ENCODE measurements around the gene RNASE7. TPM values are rescaled to one million over a fixed set of nuclear protein-coding genes. Genes with fewer than 3 reads are reported as not detected.
A peak's percentile ranks its signal among the peaks of the same experiment; 100 is the strongest.
"Not testable (repeated sequence)": the region's sequence is repeated elsewhere in the genome, so short reads cannot be mapped to it uniquely, and the experiment has no call there.

Gene RNASE7
- not detected in 2 replicates for total RNA-seq

GRCh38 chr14:21041676-21042433, at the start of gene RNASE7:
Gene RNASE7 (plus strand): TSS chr14:21042362. CDS start chr14:21042993, 631 bp downstream.
- peak; percentile 12 to 44 for DNase-seq (ENCODE audit: low read depth in 2 of 2)

DNA sequence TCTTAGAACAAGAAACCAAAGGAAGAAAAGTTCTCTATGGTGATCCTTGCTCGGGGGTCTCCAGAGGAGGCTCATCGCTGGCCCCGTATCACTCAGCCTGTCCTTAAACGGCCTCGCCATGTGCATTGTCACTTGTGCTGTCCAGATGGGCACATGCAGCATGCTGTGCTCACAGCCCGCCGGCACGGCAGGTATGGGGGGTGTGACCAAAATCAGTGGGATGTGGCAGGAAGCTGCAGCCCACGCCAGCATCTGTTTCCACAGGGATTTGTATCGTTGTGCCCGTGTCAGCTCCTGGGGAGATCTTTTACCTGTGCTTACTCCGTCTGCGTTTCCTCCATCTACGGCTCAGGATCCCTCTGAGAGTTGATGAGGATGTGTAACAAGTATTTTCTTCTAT, 45.6 kb upstream of the RNASE7 start:
- DNase-seq (ENCODE audit: low read depth in 2 of 2): no peak

- DNase-seq (ENCODE audit: low read depth in 2 of 2): no peak
These were observed 45.0 kb upstream of the RNASE7 start for GRCh38 chr14:20997115-20997514.

GRCh38 chr14:20997564-20997963, 44.6 kb upstream of the RNASE7 start:
- DNase-seq (ENCODE audit: low read depth in 2 of 2): no peak

DNA sequence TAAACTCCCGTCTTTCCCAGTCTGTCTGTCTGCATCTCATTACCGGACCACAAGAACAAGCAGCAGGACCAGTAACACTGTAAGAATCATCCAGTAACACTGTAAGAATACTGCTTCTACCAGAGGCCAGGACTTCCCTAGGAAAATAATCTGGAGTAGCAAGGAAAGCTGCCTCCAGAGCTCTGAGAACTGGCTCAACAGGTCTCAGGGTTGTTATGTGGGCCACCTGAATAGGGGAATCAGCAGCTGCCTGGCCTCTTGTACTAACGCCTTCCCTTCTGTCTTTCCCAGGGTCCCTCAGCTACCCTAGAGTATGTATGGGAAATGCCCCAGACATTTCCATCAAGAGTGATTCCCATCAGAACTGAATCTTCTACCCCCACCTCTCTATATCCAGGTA, 44.0 kb upstream of the RNASE7 start:
- DNase-seq (ENCODE audit: low read depth in 2 of 2): no peak

- no peak for DNase-seq (ENCODE audit: low read depth in 2 of 2)
These were observed 43.3 kb upstream of the RNASE7 start, which contains the start of gene SLC39A2 for GRCh38 chr14:20998674-20999366. Gene SLC39A2 (plus strand): TSS chr14:20999293. CDS start chr14:20999447, 154 bp downstream.

GRCh38 chr14:20999591-20999990, 42.6 kb upstream of the RNASE7 start:
- no peak for DNase-seq (ENCODE audit: low read depth in 2 of 2)

GRCh38 chr14:21001218-21001617, 40.9 kb upstream of the RNASE7 start:
- DNase-seq (ENCODE audit: low read depth in 2 of 2): no peak

DNA sequence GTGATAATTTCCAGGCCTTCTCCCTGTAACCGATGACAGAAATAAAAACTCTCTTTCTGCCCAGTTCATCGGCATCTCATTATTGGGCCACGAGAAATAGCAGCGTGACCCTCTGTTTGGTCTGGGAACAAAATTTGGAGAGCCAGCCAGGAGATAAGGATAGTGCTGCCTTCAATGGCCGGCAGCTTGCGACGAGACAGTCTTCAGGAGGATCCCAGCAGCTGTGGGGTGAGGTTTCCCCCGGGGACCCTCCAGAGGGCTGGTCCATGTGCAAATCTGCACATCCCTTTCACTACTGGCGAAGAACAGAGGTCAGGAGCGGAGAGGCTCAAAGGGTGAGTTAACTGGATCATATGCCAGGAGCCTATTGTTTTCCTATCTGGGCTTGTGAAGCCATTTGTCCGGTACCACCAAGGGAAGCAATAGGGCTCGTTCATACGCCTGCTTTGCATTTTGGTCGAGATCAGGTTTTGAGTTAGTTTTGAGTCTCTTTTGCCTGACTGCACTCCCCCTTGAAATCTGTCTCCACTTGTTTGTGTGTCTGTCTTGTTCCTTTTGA, 38.3 kb upstream of the RNASE7 start:
- no peak for DNase-seq (ENCODE audit: low read depth in 2 of 2)

GRCh38 chr14:21009721-21010120, 32.4 kb upstream of the RNASE7 start:
- not testable (repeated sequence) for DNase-seq (ENCODE audit: low read depth in 2 of 2)

DNA sequence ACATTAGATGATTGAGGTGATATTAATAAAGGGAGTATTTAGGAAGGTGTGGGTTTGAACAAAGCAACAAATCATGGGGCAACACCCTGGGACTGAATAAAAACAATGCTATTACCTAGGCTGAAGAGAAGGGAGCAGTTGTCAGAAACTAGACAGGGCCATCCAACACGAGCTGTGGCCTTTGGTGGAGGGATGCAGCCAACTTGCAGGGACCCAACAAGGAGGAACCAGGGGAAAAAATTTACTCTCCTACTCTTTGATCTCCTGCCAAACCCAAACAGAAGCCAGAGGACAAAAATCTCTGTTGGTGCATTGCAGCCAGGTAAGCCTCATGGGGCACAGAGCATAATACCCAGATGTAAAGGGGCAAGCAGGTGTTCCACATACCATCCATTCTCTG, 31.0 kb upstream of the RNASE7 start:
- no peak for DNase-seq (ENCODE audit: low read depth in 2 of 2)

GRCh38 chr14:21014761-21015190, 27.4 kb upstream of the RNASE7 start:
- peak; percentile 87 to 91 for DNase-seq (ENCODE audit: low read depth in 2 of 2)

DNA sequence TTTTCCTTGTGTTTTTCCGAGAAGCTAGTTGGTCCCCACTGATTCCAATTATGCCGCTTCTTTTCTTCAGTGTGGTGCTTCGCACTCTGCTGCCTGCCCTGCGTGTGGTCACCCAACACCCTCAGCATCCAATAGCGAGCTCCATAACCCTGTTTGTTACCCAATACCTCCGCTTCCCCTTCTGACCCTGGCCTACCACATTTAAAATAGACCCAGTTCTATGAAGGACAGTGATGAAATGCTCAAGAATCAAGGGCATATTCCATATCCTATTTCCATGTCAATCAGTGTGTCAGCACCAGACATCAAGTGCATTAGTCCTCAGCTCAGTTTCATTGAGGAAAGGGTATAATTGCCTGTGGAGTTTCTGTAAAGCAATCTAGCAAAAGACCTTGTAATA, 26.9 kb upstream of the RNASE7 start:
- no peak for DNase-seq (ENCODE audit: low read depth in 2 of 2)

GRCh38 chr14:21016413-21017190, 25.6 kb upstream of the RNASE7 start:
- no peak for DNase-seq (ENCODE audit: low read depth in 2 of 2)

GRCh38 chr14:21017528-21018245, 24.5 kb upstream of the RNASE7 start:
- DNase-seq (ENCODE audit: low read depth in 2 of 2): no peak

- DNase-seq (ENCODE audit: low read depth in 2 of 2): no peak
These were observed 23.9 kb upstream of the RNASE7 start for GRCh38 chr14:21018286-21018685.

- DNase-seq (ENCODE audit: low read depth in 2 of 2): no peak
These were observed 23.4 kb upstream of the RNASE7 start for GRCh38 chr14:21018781-21019180.

DNA sequence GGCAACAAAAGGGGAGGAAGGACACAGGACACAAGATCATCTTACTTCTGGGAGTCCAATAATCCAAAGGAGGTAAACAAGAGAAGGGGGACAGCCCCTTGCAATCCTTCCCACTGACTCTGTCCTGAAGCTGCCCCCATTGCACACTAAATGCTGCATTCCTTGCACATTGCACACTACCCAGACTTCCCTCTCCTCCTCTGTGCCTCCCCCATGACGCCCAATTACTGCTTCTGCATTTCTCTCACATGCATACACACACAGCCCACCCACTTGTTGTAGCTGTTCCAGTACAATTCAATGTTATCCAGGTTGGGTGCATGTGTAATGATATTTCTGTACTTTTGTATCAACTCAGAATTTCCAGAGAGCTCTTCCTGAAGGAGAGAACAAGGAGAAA, 22.8 kb upstream of the RNASE7 start:
- no peak for DNase-seq (ENCODE audit: low read depth in 2 of 2)

DNA sequence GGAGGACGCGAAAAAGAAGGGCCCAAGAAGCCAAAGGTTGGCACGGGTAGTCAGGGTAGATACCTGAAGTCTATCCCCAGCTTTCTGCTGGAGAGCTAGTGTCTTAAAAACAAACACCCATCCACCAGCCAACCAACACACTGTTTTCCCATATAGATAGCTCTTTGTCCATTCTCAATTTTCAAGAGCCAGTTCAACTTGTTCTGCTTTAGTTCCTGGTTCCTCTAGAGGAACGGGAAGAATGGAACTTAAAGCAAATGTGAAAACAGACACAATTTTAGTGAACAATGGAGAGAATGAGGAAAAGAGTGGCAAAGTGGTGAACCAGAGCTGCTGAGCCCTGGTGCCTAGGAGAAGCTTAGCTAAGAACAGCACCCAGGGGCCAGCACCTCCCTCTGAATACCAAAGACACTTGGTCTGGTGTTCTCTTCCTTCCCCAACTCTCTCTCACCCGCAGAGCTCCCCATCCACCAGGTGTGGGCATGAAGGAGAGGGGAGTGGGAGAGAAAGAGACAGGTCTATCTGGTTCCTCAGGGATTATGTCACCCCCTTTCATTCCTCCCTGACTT, 21.1 kb upstream of the RNASE7 start:
- DNase-seq (ENCODE audit: low read depth in 2 of 2): no peak

GRCh38 chr14:21022686-21023085, 19.5 kb upstream of the RNASE7 start:
- no peak for DNase-seq (ENCODE audit: low read depth in 2 of 2)

GRCh38 chr14:21023174-21023573, 19.0 kb upstream of the RNASE7 start:
- DNase-seq (ENCODE audit: low read depth in 2 of 2): no peak

Data from lung microvascular endothelial cell (primary cell).